HEK293 (cell line): Measurements from ENCODE around the gene TARDBP.

Source experiments
- CTCF ChIA-PET: fragments of 350-600 bp; formaldehyde crosslinking; extraction: SDS; loops from one replicate; lab custom pipeline; 2021; ENCODE audit warnings: antibody characterized with exemption; lab: Yijun Ruan, JAX
- POLR2A ChIA-PET: fragments of 300-600 bp; formaldehyde crosslinking; extraction: SDS; loops from one replicate; lab custom pipeline; 2020; ENCODE audit warnings: antibody characterized with exemption, inconsistent platforms; lab: Yijun Ruan, JAX
- H3K27ac ChIP-seq: fragments of 200-500 bp; sonication (Bioruptor generic); 2 replicates; pipeline ENCODE4 v1.5.1; 2014; ENCODE audit warnings: low read depth, low read length, control low read depth, inconsistent platforms; ENCODE audit errors: extremely low read depth
- H3K36me3 ChIP-seq, 2 experiments: fragments of 200-500 bp in 1 of 2; sonication (Bioruptor generic) in 1 of 2; 1 replicate in 1 of 2; 2 replicates in 1 of 2; pipeline ENCODE4 v1.5.1; 2014 to 2017; ENCODE audit warnings: inconsistent platforms in 2 of 2, low read length in 2 of 2; ENCODE audit not compliant: control insufficient read depth in 2 of 2, insufficient read depth in 1 of 2
- H3K4me1 ChIP-seq: fragments of 200-500 bp; sonication (Bioruptor generic); 2 replicates; pipeline ENCODE4 v1.5.1; 2014; ENCODE audit warnings: mild to moderate bottlenecking, low read length, inconsistent platforms; ENCODE audit not compliant: control insufficient read depth, insufficient read depth
- H3K4me3 ChIP-seq: 2 replicates; pipeline ENCODE4 v1.5.1; 2011; ENCODE audit warnings: low read depth, mild to moderate bottlenecking, control low read depth, low read length, moderate library complexity
- H3K9me3 ChIP-seq: fragments of 200-500 bp; sonication (Bioruptor generic); 2 replicates; pipeline ENCODE4 v1.5.1; 2014; ENCODE audit warnings: low read depth, low read length, inconsistent platforms; ENCODE audit not compliant: control insufficient read depth, insufficient read depth
- BCL11A ChIP-seq: fragments of 450-650 bp; formaldehyde crosslinking; IDR thresholded peaks from 2 replicates; pipeline ENCODE4 v1.5.1; 2016; ENCODE audit warnings: low read depth, missing biosample characterization, missing genetic modification characterization
- KLF16 ChIP-seq: fragments of 450-650 bp; formaldehyde crosslinking; IDR thresholded peaks from 2 replicates; pipeline ENCODE4 v1.5.1; 2017; ENCODE audit warnings: missing biosample characterization, missing genetic modification characterization
- SCRT1 ChIP-seq: fragments of 450-650 bp; formaldehyde crosslinking; IDR thresholded peaks from 2 replicates; pipeline ENCODE4 v1.5.1; 2016; ENCODE audit warnings: missing biosample characterization, missing genetic modification characterization, borderline replicate concordance
- SCRT2 ChIP-seq: fragments of 450-650 bp; formaldehyde crosslinking; IDR thresholded peaks from 2 replicates; pipeline ENCODE4 v1.5.1; 2016; ENCODE audit warnings: missing biosample characterization, missing genetic modification characterization
- ZIC2 ChIP-seq: fragments of 450-650 bp; formaldehyde crosslinking; IDR thresholded peaks from 2 replicates; pipeline ENCODE4 v1.5.1; 2016; ENCODE audit warnings: missing biosample characterization, missing genetic modification characterization
- ZNF184 ChIP-seq: fragments of 450-650 bp; IDR thresholded peaks from 2 replicates; pipeline ENCODE4 v1.5.1; 2018; ENCODE audit warnings: missing biosample characterization, mild to moderate bottlenecking, missing genetic modification characterization
- ZNF416 ChIP-seq: fragments of 450-650 bp; formaldehyde crosslinking; IDR thresholded peaks from 2 replicates; pipeline ENCODE4 v1.5.1; 2016; ENCODE audit warnings: missing biosample characterization, missing genetic modification characterization
- ZNF623 ChIP-seq: fragments of 450-650 bp; formaldehyde crosslinking; IDR thresholded peaks from 2 replicates; pipeline ENCODE4 v1.5.1; 2016; ENCODE audit warnings: missing biosample characterization, missing genetic modification characterization
- ZNF624 ChIP-seq: fragments of 450-650 bp; formaldehyde crosslinking; IDR thresholded peaks from 2 replicates; pipeline ENCODE4 v1.5.1; 2017; ENCODE audit warnings: missing biosample characterization, missing genetic modification characterization
- ZNF664 ChIP-seq: fragments of 450-650 bp; formaldehyde crosslinking; IDR thresholded peaks from 2 replicates; pipeline ENCODE4 v1.5.1; 2016; ENCODE audit warnings: missing biosample characterization, missing genetic modification characterization
- TF ChIP-seq, protein P1 (sequence below): fragments of 450-650 bp; formaldehyde crosslinking; IDR thresholded peaks from 2 replicates; pipeline ENCODE4 v1.5.1; 2017; ENCODE audit warnings: missing biosample characterization, missing genetic modification characterization
- TF ChIP-seq, protein P2 (sequence below): fragments of 450-650 bp; formaldehyde crosslinking; IDR thresholded peaks from 2 replicates; pipeline ENCODE4 v1.5.1; 2016; ENCODE audit warnings: missing biosample characterization, missing genetic modification characterization
- TF ChIP-seq, protein P3 (sequence below): fragments of 450-650 bp; formaldehyde crosslinking; IDR thresholded peaks from 2 replicates; pipeline ENCODE4 v1.5.1; 2017; ENCODE audit warnings: missing biosample characterization, missing genetic modification characterization
- TF ChIP-seq, protein P4 (sequence below): fragments of 450-650 bp; formaldehyde crosslinking; IDR thresholded peaks from 2 replicates; pipeline ENCODE4 v1.5.1; 2016; ENCODE audit warnings: missing biosample characterization, missing genetic modification characterization
- TF ChIP-seq, protein P5 (sequence below): fragments of 450-650 bp; formaldehyde crosslinking; IDR thresholded peaks from 2 replicates; pipeline ENCODE4 v1.5.1; 2016; ENCODE audit warnings: missing biosample characterization, missing genetic modification characterization, low read depth

The TARDBP gene

DNA sequence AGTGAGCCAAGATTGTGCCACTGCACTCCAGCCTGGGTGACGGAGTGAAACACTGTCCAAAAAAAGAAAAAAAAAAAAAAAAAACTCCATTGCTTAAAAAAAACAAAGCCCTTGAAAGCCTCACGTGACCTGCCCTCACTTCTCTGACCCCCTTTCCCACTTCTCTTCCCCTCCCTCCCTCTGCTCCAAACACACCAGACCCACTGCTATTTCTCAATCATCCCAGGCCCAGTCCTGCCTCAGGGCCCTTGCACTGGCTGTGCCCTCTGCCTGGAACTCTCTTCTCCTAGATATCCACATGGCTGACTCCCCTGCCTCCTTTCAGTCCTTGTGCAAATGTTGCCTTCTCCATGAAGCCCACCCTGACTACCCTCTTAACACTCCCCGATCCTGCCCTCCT lies 45.4 kb upstream of the TARDBP start:
- H3K36me3 ChIP-seq, result no peaks in the 10 kb centered on the region
- no peaks in the 10 kb centered on the region for H3K9me3 ChIP-seq
- no peak for TF ChIP-seq ZNF664 (tag by site-specific recombination)
- peak; percentile 98 for TF ChIP-seq ZNF623 (tag by site-specific recombination)
- TF ChIP-seq KLF16 (tag by site-specific recombination), result no peak
- TF ChIP-seq, protein P1, sequence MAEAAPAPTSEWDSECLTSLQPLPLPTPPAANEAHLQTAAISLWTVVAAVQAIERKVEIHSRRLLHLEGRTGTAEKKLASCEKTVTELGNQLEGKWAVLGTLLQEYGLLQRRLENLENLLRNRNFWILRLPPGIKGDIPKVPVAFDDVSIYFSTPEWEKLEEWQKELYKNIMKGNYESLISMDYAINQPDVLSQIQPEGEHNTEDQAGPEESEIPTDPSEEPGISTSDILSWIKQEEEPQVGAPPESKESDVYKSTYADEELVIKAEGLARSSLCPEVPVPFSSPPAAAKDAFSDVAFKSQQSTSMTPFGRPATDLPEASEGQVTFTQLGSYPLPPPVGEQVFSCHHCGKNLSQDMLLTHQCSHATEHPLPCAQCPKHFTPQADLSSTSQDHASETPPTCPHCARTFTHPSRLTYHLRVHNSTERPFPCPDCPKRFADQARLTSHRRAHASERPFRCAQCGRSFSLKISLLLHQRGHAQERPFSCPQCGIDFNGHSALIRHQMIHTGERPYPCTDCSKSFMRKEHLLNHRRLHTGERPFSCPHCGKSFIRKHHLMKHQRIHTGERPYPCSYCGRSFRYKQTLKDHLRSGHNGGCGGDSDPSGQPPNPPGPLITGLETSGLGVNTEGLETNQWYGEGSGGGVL (tag by site-specific recombination), result no peak
- TF ChIP-seq, protein P2, sequence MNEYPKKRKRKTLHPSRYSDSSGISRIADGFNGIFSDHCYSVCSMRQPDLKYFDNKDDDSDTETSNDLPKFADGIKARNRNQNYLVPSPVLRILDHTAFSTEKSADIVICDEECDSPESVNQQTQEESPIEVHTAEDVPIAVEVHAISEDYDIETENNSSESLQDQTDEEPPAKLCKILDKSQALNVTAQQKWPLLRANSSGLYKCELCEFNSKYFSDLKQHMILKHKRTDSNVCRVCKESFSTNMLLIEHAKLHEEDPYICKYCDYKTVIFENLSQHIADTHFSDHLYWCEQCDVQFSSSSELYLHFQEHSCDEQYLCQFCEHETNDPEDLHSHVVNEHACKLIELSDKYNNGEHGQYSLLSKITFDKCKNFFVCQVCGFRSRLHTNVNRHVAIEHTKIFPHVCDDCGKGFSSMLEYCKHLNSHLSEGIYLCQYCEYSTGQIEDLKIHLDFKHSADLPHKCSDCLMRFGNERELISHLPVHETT (tag by site-specific recombination), result no peak
- TF ChIP-seq ZNF624 (tag by site-specific recombination), result no peak
- TF ChIP-seq ZNF416 (tag by site-specific recombination), result no peak
- H3K4me3 ChIP-seq, result no peak overlapping the region
- ChIA-PET POLR2A (no interaction called here), CTCF (no interaction called here)
- H3K4me1 ChIP-seq, result peaks cover 10% of the 10 kb centered on the region; the same call in 1 of the 2 replicates
- H3K27ac ChIP-seq, result no peak overlapping the region

DNA sequence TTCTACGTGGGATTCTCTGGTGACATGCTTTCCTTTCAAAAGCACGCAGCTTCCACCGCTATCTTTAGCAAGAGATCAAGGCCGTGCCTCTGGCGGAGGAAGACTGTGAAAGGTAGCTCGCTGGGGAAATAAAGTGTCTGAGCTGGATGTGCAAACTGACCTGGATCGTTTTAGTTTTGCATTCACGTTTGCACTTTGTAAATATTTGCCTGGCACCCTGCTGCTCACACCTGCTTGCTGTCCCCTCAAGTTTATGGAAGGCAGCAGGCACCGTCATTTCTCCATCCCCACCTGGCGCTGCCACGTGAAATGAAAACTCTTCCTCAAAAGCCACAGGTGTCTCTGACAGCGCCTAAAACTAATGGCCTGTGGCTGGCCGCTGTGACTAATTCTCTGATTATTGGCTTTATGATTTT lies 44.0 kb upstream of the TARDBP start:
- H3K4me1 ChIP-seq, result 0 out of 2 replicates have a peak, but pooled peaks cover 5% of the 10 kb centered on the region
- TF ChIP-seq SCRT1 (tag by site-specific recombination) (peak; percentile 70), BCL11A (tag by site-specific recombination) (no peak), ZIC2 (tag by site-specific recombination) (peak; percentile 36), SCRT2 (tag by site-specific recombination) (peak; percentile 95), ZNF184 (tag by site-specific recombination) (no peak)
- TF ChIP-seq, protein P3, sequence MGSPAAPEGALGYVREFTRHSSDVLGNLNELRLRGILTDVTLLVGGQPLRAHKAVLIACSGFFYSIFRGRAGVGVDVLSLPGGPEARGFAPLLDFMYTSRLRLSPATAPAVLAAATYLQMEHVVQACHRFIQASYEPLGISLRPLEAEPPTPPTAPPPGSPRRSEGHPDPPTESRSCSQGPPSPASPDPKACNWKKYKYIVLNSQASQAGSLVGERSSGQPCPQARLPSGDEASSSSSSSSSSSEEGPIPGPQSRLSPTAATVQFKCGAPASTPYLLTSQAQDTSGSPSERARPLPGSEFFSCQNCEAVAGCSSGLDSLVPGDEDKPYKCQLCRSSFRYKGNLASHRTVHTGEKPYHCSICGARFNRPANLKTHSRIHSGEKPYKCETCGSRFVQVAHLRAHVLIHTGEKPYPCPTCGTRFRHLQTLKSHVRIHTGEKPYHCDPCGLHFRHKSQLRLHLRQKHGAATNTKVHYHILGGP, result no peak
- TF ChIP-seq, protein P4, sequence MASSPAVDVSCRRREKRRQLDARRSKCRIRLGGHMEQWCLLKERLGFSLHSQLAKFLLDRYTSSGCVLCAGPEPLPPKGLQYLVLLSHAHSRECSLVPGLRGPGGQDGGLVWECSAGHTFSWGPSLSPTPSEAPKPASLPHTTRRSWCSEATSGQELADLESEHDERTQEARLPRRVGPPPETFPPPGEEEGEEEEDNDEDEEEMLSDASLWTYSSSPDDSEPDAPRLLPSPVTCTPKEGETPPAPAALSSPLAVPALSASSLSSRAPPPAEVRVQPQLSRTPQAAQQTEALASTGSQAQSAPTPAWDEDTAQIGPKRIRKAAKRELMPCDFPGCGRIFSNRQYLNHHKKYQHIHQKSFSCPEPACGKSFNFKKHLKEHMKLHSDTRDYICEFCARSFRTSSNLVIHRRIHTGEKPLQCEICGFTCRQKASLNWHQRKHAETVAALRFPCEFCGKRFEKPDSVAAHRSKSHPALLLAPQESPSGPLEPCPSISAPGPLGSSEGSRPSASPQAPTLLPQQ (tag by site-specific recombination), result no peak
- TF ChIP-seq, protein P5, sequence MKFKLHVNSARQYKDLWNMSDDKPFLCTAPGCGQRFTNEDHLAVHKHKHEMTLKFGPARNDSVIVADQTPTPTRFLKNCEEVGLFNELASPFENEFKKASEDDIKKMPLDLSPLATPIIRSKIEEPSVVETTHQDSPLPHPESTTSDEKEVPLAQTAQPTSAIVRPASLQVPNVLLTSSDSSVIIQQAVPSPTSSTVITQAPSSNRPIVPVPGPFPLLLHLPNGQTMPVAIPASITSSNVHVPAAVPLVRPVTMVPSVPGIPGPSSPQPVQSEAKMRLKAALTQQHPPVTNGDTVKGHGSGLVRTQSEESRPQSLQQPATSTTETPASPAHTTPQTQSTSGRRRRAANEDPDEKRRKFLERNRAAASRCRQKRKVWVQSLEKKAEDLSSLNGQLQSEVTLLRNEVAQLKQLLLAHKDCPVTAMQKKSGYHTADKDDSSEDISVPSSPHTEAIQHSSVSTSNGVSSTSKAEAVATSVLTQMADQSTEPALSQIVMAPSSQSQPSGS (tag by site-specific recombination), result no peak
- H3K27ac ChIP-seq, result no peak overlapping the region
- POLR2A ChIA-PET, result no interaction called here
- no peaks in the 10 kb centered on the region for H3K36me3 ChIP-seq
- no peak overlapping the region for H3K4me3 ChIP-seq
- H3K9me3 ChIP-seq, result no peaks in the 10 kb centered on the region
- CTCF ChIA-PET, result interaction anchor here (0.7 to 1.7 kb wide), 2 partner anchors 8 to 54 kb away, joined by 3 to 8 read pairs; no protein-coding TSS in a partner anchor
